Suprapubic skin (tissue), 4 donors: ENCODE data around the gene CACNA1H. TPM values are rescaled to one million over a fixed set of nuclear protein-coding genes. Genes with fewer than 3 reads are reported as not detected.

Experiments used
- DNase-seq, 2 donors: peaks; one replicate each; pipeline ENCODE4 v3.0.0-alpha.2; 2019; ENCODE audit warnings: low spot score in 2 of 2
- H3K27ac ChIP-seq: fragments of 200-600 bp; sonication (generic); one replicate; pipeline ENCODE4 v1.5.1; 2019
- H3K27me3 ChIP-seq: fragments of 200-600 bp; sonication (generic); one replicate; pipeline ENCODE4 v1.5.1; 2019
- H3K36me3 ChIP-seq: fragments of 200-600 bp; sonication (generic); one replicate; pipeline ENCODE4 v1.5.1; 2019
- H3K4me1 ChIP-seq: fragments of 200-600 bp; sonication (generic); one replicate; pipeline ENCODE4 v1.5.1; 2019
- H3K4me3 ChIP-seq: fragments of 200-600 bp; sonication (generic); one replicate; pipeline ENCODE4 v1.5.1; 2019; ENCODE audit warnings: mild to moderate bottlenecking
- H3K9me3 ChIP-seq: fragments of 200-600 bp; sonication (generic); one replicate; pipeline ENCODE4 v1.5.1; 2019
- EP300 ChIP-seq: sonication (generic); formaldehyde crosslinking; IDR thresholded peaks from one replicate; pipeline ENCODE4 v1.6.1; 2017; ENCODE audit warnings: antibody characterized with exemption
- POLR2A ChIP-seq, 2 donors: fragments of 450-650 bp; IDR thresholded peaks; one replicate each; pipeline ENCODE4 v1.6.1; 2017; ENCODE audit warnings: antibody characterized with exemption in 2 of 2, mild to moderate bottlenecking in 2 of 2, moderate library complexity in 2 of 2
- POLR2AphosphoS5 ChIP-seq, 3 donors: sonication (generic); formaldehyde crosslinking; IDR thresholded peaks; one replicate each; pipeline ENCODE4 v1.6.1; 2017; ENCODE audit warnings: antibody characterized with exemption in 3 of 3
- WGBS: methylation state at CpG from one replicate; pipeline ENCODE4 v1.1.5; 2018; 5-methylcytosine and 5-hydroxymethylcytosine counted together
- total RNA-seq, 4 donors: library from RNA; depleted of rRNA; stranded (reverse); fragments of >200 nt; gene quantifications; one replicate each; pipeline ENCODE4 v1.1.0, GENCODE V29; 2016
- TF ChIP-seq, protein P1 (sequence below), 2 donors: fragments of 200-600 bp in 1 of 2; fragments of 450-650 bp in 1 of 2; sonication (generic) in 1 of 2; IDR thresholded peaks; one replicate each; pipeline ENCODE4 v1.5.1; 2016 to 2019; ENCODE audit warnings: antibody characterized with exemption in 2 of 2, mild to moderate bottlenecking in 1 of 2, moderate library complexity in 1 of 2

Gene CACNA1H
- total RNA-seq, 4 donors from 2014 or later, result 19.4 to 167 (median 38.4) TPM

DNA sequence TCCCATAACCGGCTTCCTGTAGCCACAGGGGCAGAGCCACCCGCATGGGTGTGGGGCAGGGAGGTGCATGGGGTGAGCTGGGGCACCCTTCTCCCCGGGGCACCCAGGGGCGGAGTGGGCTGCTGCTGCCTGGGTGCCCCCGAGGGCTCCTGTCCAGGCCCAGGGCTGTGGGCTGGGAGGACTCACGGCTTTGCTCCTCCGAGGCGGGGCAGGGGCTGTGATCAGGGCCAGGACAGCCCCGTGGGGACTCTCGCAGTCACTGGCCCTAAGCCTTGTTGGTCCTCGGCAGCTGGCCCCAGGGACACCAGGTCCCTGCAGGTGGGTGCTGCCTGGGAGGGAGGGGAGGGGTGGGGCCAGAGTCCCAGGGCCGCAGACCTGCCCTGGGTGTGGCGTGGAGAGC lies 19.7 kb downstream of the CACNA1H start:
- Histone ChIP-seq H3K4me1 (no peaks in the 10 kb centered on the region), H3K27ac (no peak overlapping the region), H3K9me3 (no peaks in the 10 kb centered on the region), H3K4me3 (no peak overlapping the region), H3K27me3 (peaks cover 85% of the 10 kb centered on the region), H3K36me3 (no peaks in the 10 kb centered on the region)
- WGBS, result 66% methylated on average over 3 of the region's 13 CpGs
- TF ChIP-seq POLR2A (IDR thresholded peaks at IDR 0.05) (no peak), POLR2AphosphoS5 (IDR thresholded peaks at IDR 0.05) (no peak)
- TF ChIP-seq, protein P1, sequence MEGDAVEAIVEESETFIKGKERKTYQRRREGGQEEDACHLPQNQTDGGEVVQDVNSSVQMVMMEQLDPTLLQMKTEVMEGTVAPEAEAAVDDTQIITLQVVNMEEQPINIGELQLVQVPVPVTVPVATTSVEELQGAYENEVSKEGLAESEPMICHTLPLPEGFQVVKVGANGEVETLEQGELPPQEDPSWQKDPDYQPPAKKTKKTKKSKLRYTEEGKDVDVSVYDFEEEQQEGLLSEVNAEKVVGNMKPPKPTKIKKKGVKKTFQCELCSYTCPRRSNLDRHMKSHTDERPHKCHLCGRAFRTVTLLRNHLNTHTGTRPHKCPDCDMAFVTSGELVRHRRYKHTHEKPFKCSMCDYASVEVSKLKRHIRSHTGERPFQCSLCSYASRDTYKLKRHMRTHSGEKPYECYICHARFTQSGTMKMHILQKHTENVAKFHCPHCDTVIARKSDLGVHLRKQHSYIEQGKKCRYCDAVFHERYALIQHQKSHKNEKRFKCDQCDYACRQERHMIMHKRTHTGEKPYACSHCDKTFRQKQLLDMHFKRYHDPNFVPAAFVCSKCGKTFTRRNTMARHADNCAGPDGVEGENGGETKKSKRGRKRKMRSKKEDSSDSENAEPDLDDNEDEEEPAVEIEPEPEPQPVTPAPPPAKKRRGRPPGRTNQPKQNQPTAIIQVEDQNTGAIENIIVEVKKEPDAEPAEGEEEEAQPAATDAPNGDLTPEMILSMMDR (IDR thresholded peaks at IDR 0.05), result no peak
- no peak for DNase-seq

DNA sequence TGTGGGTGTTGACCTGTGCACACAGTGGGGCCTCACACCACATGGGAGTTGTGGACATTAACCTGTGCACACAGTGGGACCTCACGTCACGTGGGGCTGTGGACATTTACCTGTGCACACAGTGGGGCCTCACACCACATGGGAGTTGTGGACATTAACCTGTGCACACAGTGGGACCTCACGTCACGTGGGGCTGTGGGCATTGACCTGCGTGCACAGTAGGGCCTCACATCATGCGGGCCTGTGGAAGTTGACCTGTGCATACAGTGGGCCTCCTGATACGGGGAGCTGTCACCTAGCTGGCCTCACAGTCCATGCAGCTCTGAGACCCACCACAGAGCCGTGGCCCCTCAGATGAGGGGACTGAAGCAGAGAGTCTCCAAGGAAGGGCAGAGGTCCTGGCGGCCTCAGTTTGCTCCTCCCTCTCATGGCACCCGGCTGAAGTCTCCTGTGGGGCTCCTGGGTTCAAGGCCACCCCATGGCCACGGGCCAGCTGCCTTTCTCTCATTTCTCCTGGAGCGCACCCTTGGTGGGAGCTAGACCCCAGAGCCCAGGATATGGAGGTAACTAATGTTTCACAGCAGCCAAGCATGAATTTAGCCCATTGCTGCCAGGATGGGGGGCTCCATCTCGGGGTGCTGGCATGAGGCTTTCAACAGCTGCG lies 21.0 kb downstream of the CACNA1H start:
- H3K27me3 ChIP-seq, result peaks cover 81% of the 10 kb centered on the region
- H3K4me3 ChIP-seq, result no peak overlapping the region
- no peaks in the 10 kb centered on the region for H3K36me3 ChIP-seq
- H3K4me1 ChIP-seq, result no peaks in the 10 kb centered on the region
- no peak overlapping the region for H3K27ac ChIP-seq
- no peaks in the 10 kb centered on the region for H3K9me3 ChIP-seq
- 87% methylated on average over 6 of the region's 14 CpGs for WGBS
- no peak for TF ChIP-seq POLR2AphosphoS5 (IDR thresholded peaks at IDR 0.05)
- TF ChIP-seq POLR2A (IDR thresholded peaks at IDR 0.05), result no peak
- TF ChIP-seq, protein P1 (IDR thresholded peaks at IDR 0.05), result no peak
- TF ChIP-seq EP300, result no peak
- DNase-seq, result no peak

DNA sequence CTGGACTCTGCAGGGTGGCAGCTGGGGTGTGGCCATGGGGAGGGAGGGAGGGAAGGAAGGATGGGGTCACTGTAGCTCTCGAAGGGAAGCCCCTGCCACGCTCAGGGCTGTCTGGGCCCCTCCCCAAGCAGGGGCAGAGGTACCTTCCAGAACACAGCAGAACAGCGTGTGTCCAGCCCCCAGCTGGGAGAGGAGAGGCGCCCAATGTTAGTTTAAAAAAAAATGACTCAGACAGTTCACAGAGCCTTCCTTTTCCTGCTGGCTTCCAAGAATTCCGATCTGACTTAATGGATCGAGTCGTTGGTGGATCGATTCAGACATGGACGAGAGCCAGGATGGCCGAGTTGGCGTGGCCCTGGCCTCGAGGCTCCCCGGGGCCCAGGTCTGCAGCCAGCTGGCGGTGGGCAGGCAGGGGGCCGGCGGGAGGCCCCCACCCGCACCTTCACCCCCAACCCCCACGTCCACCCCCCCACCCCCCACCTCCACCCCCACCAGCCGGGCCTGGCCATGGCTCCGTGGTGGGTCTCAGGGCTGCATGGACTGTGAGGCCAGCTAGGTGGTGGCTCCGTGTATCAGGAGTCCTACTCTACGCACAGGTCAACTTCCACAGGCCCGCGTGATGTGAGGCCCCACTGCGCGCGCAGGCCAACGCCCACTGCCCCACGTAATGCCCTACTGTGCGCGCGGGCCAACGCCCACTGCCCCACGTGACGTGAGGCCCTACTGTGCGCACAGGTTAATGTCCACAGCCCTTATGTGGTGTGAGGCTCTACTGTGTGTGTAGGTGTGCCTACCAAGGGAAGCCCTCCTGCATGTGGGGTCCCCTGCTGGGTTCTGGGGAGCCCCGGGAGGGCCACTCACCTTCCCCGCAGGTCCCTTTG lies 21.8 kb downstream of the CACNA1H start:
- Histone ChIP-seq H3K4me1 (no peaks in the 10 kb centered on the region), H3K36me3 (no peaks in the 10 kb centered on the region), H3K4me3 (no peak overlapping the region), H3K9me3 (no peaks in the 10 kb centered on the region), H3K27ac (no peak overlapping the region), H3K27me3 (peaks cover 77% of the 10 kb centered on the region)
- no peak for DNase-seq
- WGBS, result 29% methylated on average over 14 of the region's 38 CpGs
- TF ChIP-seq, protein P1 (IDR thresholded peaks at IDR 0.05), result no peak
- no peak for TF ChIP-seq EP300
- TF ChIP-seq POLR2AphosphoS5 (IDR thresholded peaks at IDR 0.05), result no peak
- no peak for TF ChIP-seq POLR2A (IDR thresholded peaks at IDR 0.05)

DNA sequence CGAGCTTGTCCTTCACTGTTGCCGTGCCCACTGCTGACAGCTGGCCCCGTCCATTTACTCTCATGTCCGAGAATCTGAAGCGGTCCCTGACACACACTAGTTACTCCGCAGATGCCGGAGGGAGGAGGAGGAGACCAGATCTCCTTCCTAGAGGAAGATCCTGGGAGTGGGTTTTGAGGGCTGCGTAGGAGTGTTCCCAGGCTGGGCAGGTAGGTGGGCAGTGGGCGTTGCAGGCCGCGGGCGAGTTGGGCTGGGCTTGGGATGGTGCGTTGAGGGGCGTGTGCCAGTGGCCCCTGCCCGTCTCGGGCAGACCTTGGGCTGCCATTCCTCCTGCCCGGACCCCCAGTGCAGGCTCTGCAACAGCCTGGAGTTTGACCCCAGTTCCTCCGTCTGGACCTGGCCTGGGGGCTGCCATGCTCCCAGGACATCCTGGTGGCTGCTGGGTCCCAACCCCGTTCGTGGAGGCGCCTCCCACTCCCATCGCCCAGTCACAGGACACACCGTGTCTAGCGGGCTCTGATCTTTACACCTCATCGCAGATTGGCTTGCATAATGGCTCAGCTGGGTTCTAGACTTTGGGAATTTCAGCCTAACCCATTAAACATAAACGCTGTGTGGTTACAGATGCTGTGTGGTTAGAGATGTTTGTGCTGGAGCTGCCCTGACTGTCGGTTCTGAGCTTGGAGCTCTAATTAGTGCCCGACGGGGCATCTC lies 22.8 kb downstream of the CACNA1H start:
- TF ChIP-seq, protein P1 (IDR thresholded peaks at IDR 0.05), result no peak
- TF ChIP-seq EP300 (no peak), POLR2AphosphoS5 (IDR thresholded peaks at IDR 0.05) (no peak), POLR2A (IDR thresholded peaks at IDR 0.05) (no peak)
- WGBS, result 85% methylated on average over 25 of the region's 29 CpGs
- Histone ChIP-seq H3K4me3 (no peak overlapping the region), H3K27me3 (peaks cover 68% of the 10 kb centered on the region), H3K4me1 (no peaks in the 10 kb centered on the region), H3K27ac (no peak overlapping the region), H3K9me3 (no peaks in the 10 kb centered on the region), H3K36me3 (no peaks in the 10 kb centered on the region)
- DNase-seq, result no peak
